Sigmoid colon (tissue), 7 donors: Measurements from ENCODE around the gene TENM4. TPM values are rescaled to one million over a fixed set of nuclear protein-coding genes. Genes with fewer than 3 reads are reported as not detected.

Source experiments
- DNase-seq: peaks from one replicate; pipeline ENCODE4 v3.0.0-alpha.2; 2019
- H3K27ac ChIP-seq, 4 donors: fragments of 200-600 bp; sonication (generic); one replicate each; pipeline ENCODE4 v1.5.1; 2016 to 2019; ENCODE audit warnings: mild to moderate bottlenecking in 1 of 4
- H3K27me3 ChIP-seq, 3 donors: fragments of 200-600 bp; sonication (generic); one replicate each; pipeline ENCODE4 v1.5.1; 2019; ENCODE audit warnings: mild to moderate bottlenecking in 1 of 3
- H3K36me3 ChIP-seq, 4 donors: fragments of 200-600 bp; sonication (generic); one replicate each; pipeline ENCODE4 v1.5.1; 2016 to 2019
- H3K4me1 ChIP-seq, 4 donors: fragments of 200-600 bp; sonication (generic); one replicate each; pipeline ENCODE4 v1.5.1; 2017 to 2019
- H3K4me3 ChIP-seq, 4 donors: fragments of 200-600 bp; sonication (generic); one replicate each; pipeline ENCODE4 v1.5.1; 2017 to 2019; ENCODE audit warnings: mild to moderate bottlenecking in 2 of 4, moderate library complexity in 1 of 4
- H3K9me3 ChIP-seq, 4 donors: fragments of 200-600 bp in 3 of 4; sonication (generic) in 3 of 4; one replicate each; pipeline versions ENCODE4 v1.5.1 to v1.6.1; 2013 to 2019
- CTCF ChIP-seq, 4 experiments: fragments of 450-650 bp in 3 of 4; fragments of 200-600 bp in 1 of 4; IDR thresholded peaks; one replicate each; pipeline ENCODE4 v1.5.1; 2016 to 2019; ENCODE audit warnings: antibody characterized with exemption in 4 of 4, mild to moderate bottlenecking in 3 of 4, moderate library complexity in 2 of 4
- EP300 ChIP-seq, 4 donors: sonication (generic); formaldehyde crosslinking; IDR thresholded peaks; one replicate each; pipeline ENCODE4 v1.6.1; 2017; ENCODE audit warnings: antibody characterized with exemption in 4 of 4
- POLR2A ChIP-seq, 2 donors: fragments of 450-650 bp; IDR thresholded peaks; one replicate each; pipeline ENCODE4 v1.6.1; 2016; ENCODE audit warnings: antibody characterized with exemption in 2 of 2, mild to moderate bottlenecking in 2 of 2, moderate library complexity in 2 of 2
- POLR2AphosphoS5 ChIP-seq, 4 donors: sonication (generic); formaldehyde crosslinking; IDR thresholded peaks; one replicate each; pipeline ENCODE4 v1.6.1; 2017; ENCODE audit warnings: antibody characterized with exemption in 4 of 4
- WGBS, 2 donors: extraction: QIAGEN DNeasy Blood & Tissue Kit; methylation state at CpG; one replicate each; pipeline ENCODE4 v1.1.7; 2013; 5-methylcytosine and 5-hydroxymethylcytosine counted together
- intact Hi-C: fragments of 100-400 bp; cut with DNase I; formaldehyde crosslinking; loops from one replicate; pipeline ENCODE4 v1.15.1; 2023
- polyA plus RNA-seq, 3 donors: library from polyadenylated mRNA; stranded (reverse); fragments of 200-250 nt; gene quantifications; one replicate each; pipeline ENCODE4 v1.2.3, GENCODE V29; 2013
- total RNA-seq, 4 donors: library from RNA; depleted of rRNA; stranded (reverse); fragments of >200 nt; gene quantifications; one replicate each; pipeline ENCODE4 v1.1.0, GENCODE V29; 2016
- donor health status: healthy with polysubstance abuse.
- donor health status: Bipolar disorder and iron deficiency.
- donor health status: healthy.

The TENM4 gene
- total and polyA plus RNA-seq, 7 donors: 0.23 to 14.6 (median 1.9) TPM; not detected in 1

GRCh38 chr11:79018371-79018849, 422.4 kb downstream of the TENM4 start:
- Histone ChIP-seq H3K4me3 (no peak overlapping the region), H3K27ac (no peak overlapping the region), H3K27me3 (no peaks in the 10 kb centered on the region), H3K9me3 (no peaks in the 10 kb centered on the region), H3K36me3 (no peaks in the 10 kb centered on the region), H3K4me1 (no peaks in the 10 kb centered on the region)
- intact Hi-C loops: no loop called here
- no peak for TF ChIP-seq CTCF (IDR thresholded peaks at IDR 0.05)
- TF ChIP-seq EP300 (IDR thresholded peaks at IDR 0.05): no peak
- TF ChIP-seq POLR2AphosphoS5 (IDR thresholded peaks at IDR 0.05): no peak
- no peak for TF ChIP-seq POLR2A (IDR thresholded peaks at IDR 0.05)
- no peak for DNase-seq
- WGBS, 2 donors: 39 to 76% methylated on average over 3 of the region's 3 CpGs

- no peaks in the 10 kb centered on the region for H3K27me3 ChIP-seq
- intact Hi-C loops: no loop called here
- H3K27ac ChIP-seq: no peak overlapping the region
- H3K4me3 ChIP-seq: no peak overlapping the region
- no peak for DNase-seq
- no peaks in the 10 kb centered on the region for H3K4me1 ChIP-seq
- TF ChIP-seq EP300 (IDR thresholded peaks at IDR 0.05) (no peak), POLR2AphosphoS5 (IDR thresholded peaks at IDR 0.05) (no peak), CTCF (IDR thresholded peaks at IDR 0.05) (no peak), POLR2A (IDR thresholded peaks at IDR 0.05) (no peak)
- no peaks in the 10 kb centered on the region for H3K9me3 ChIP-seq
- no peaks in the 10 kb centered on the region for H3K36me3 ChIP-seq
Measured at GRCh38 chr11:79017811-79018210, 423.0 kb downstream of the TENM4 start.

- no peak for DNase-seq
- Histone ChIP-seq H3K4me3 (no peak overlapping the region), H3K27me3 (no peaks in the 10 kb centered on the region), H3K9me3 (no peaks in the 10 kb centered on the region), H3K27ac (no peak overlapping the region), H3K36me3 (no peaks in the 10 kb centered on the region), H3K4me1 (no peaks in the 10 kb centered on the region)
- TF ChIP-seq CTCF (IDR thresholded peaks at IDR 0.05): no peak
- no peak for TF ChIP-seq POLR2AphosphoS5 (IDR thresholded peaks at IDR 0.05)
- no peak for TF ChIP-seq EP300 (IDR thresholded peaks at IDR 0.05)
- no peak for TF ChIP-seq POLR2A (IDR thresholded peaks at IDR 0.05)
- intact Hi-C loops: no loop called here
- WGBS, 2 donors: 84 to 93% methylated on average over 3 of the region's 3 CpGs
Measured at GRCh38 chr11:79013509-79013908, 427.3 kb downstream of the TENM4 start.

GRCh38 chr11:79011357-79011756, 429.5 kb downstream of the TENM4 start:
- 87 to 88% methylated on average over 3 of the region's 3 CpGs for WGBS, 2 donors
- no peak for DNase-seq
- intact Hi-C loops: no loop called here
- Histone ChIP-seq H3K27me3 (no peaks in the 10 kb centered on the region), H3K36me3 (no peaks in the 10 kb centered on the region), H3K9me3 (no peaks in the 10 kb centered on the region), H3K4me1 (peaks cover 0 to 9% (median 6%) of the 10 kb centered on the region in 4 donors), H3K4me3 (no peak overlapping the region), H3K27ac (no peak overlapping the region)
- TF ChIP-seq CTCF (IDR thresholded peaks at IDR 0.05) (no peak), POLR2AphosphoS5 (IDR thresholded peaks at IDR 0.05) (no peak), POLR2A (IDR thresholded peaks at IDR 0.05) (no peak)

GRCh38 chr11:79007771-79008402, 432.9 kb downstream of the TENM4 start:
- peaks cover 0 to 2% (median 0%) of the 10 kb centered on the region in 4 donors for H3K9me3 ChIP-seq
- H3K36me3 ChIP-seq: no peaks in the 10 kb centered on the region
- H3K27me3 ChIP-seq: no peaks in the 10 kb centered on the region
- intact Hi-C loops: no loop called here
- peaks cover 0 to 9% (median 6%) of the 10 kb centered on the region in 4 donors for H3K4me1 ChIP-seq
- whole genome bisulfite sequencing, 2 donors: 57 to 58% methylated on average over 13 of the region's 13 CpGs
- TF ChIP-seq CTCF (IDR thresholded peaks at IDR 0.05) (no peak), EP300 (IDR thresholded peaks at IDR 0.05) (no peak), POLR2AphosphoS5 (IDR thresholded peaks at IDR 0.05) (no peak), POLR2A (IDR thresholded peaks at IDR 0.05) (no peak)
- no peak overlapping the region for H3K4me3 ChIP-seq
- no peak overlapping the region for H3K27ac ChIP-seq
- DNase-seq: no peak
